Kasumi-1 (cell line): Measurements from ENCODE around the gene MIPEP.
"Not testable (repeated sequence)": the region's sequence is repeated elsewhere in the genome, so short reads cannot be mapped to it uniquely, and the experiment has no call there.

Experiments
- DNase-seq, 2 experiments: peaks; one replicate each; lab custom pipeline; 2025; lab: John Stamatoyannopoulos, UW

The MIPEP gene

DNA sequence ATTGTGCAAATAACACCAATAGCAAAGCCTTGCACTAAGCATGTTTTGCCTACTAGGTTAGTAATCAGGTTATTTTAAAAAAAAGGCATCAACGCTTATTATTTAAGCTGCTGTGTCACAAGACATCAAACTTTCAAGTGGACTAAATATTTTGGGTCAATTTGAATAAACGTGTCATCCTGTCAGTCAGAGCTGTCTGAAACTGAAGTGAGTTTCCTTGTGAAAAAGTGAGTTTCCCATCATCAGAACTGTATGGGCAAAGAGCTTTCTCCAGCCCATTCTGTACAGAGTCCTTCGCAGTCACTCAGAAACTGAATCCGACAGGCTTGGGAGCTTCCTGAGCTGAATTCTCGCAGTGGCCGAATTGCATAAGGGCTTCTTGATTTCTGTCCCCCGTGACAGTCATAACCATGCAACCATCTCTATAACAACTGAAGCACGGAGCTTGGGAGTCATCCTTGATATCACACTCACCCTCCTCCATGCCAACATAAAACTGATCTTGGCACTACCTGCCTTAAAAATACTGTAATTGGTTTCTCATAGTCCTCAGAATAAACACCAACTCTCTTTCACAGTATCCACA is 139.8 kb downstream of the MIPEP start:
- no peak for DNase-seq

DNA sequence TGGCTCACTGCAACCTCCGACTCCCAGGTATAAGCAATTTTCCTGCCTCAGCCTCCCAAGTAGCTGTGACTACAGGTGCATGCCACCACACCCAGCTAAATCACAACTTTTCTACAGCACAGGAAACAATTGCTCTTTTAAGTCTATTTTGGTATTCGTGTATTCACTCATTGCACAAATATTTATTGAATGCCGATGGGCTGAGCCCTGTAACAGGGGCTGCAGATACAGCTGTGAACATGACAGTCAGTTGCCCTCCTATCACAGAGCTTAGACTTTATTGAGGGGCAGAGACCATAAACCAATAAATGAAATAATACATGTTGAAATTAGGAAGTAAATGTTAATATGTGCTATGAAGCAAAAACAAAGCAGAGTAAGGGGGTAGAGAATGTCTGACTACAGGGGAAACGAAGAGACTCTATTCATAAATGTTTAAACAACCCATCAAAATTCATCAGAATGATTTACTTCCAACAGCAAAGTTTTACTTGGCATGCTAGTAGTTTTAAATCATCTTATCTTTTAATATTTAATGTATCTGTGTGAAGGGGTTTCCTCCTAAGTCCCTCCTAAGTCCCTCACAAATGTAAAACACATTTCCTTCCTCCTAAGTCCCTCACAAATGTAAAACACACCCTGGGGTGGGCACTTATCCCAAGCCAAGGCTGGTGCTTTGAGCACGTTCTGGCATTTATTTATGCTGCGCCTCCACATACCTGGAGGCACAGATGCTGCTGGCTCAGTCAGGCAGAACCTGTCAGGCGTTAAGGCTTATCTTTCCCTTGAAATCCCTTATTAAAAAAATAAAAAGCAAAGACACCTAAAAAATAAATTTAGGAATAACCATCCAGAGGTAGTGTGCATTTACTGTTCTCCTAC is 140.8 kb downstream of the MIPEP start:
- no peak for DNase-seq

DNA sequence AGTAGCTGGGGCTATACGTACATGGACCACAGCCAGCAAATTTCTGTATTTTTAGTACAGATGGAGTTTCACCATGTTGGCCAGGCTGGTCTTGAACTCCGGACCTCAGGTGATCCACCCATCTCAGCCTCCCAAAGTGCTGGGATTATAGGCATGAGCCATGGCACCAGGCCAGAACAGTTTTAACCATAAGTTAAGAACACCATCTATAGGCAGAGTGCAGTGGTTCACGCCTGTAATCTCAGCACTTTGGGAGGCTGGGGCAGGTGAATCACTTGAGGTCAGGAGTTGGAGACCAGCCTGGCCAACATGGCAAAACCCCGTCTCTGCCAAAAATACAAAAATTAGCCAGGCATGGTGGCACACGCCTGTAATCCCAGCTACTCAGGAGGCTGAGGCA is 143.1 kb downstream of the MIPEP start:
- not testable (repeated sequence) for DNase-seq

DNA sequence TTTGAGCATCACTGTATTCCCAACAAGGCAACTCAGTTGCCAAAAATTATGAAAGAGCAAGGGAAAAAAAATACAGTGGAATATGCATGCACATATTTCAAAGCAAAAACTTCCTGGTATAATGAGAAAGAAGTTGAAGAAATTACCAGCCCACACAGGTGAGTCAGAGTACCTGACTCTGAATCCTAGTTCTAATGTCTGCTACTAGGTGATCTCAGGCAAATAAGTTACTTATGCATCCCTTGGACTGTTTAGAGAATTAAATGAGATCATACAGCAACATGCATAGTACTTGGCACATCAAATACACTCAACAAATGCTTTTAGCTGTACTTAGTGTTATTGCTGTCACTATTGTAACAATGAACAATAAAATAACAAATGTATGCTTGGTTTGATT is 144.9 kb downstream of the MIPEP start:
- DNase-seq: no peak

DNA sequence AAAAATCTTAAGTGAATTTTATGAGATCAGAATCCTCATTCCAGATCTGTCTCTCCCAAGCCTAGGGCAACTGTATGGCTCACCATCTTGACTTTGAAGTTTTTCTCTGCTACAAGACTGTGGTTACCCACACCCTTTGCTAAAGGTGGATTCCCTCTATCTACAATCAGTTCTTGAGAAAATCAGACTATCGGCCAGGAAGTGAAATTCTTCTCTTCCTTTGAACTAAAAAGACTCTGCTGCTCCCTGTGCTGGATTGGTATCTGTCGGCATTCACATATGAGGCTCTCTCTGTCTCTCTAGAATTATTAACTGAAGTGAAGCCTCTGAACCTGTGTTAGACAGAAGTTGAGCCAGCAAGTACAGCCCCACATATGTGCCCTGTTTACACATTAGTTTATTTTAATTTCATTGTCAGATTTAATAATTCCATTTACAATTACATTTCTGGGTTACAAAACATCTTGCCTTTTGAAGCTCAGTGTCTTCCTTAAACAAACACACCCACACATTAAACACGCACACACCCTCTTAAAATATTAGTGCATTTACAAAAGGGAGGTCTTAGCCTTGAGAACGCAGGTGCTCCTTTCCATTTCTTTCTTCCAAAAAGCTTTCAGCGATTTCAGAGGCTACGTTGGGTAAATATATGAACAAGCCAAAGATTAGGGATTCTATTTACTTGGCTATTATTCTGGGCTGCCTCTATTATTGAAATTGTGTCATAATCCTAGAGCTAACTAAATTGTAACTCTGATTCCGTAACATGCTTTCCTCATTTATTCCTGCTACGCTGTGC is 145.7 kb downstream of the MIPEP start:
- DNase-seq: no peak

- DNase-seq: no peak
These were observed 147.2 kb downstream of the MIPEP start for GRCh38 chr13:23741879-23742510.

DNA sequence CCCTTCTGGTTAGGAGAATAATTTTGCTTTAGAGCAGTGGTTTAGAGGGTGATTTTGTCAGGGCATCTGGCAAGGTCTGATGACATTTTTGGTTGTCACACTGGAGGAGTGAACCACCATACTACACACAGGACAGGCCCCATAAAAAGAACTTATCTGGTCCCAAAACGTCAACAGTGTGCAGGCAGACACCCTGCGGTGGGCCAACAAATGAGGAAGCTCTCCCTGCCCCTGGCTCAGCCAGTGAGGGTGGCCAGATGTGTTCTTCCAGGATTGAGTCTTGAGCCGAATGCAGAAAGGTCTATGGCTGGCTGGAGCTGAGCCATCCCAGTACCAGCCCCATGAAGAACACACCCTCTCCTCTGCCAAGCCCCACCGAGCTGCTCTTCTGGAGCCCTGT is 149.2 kb downstream of the MIPEP start:
- no peak for DNase-seq

DNA sequence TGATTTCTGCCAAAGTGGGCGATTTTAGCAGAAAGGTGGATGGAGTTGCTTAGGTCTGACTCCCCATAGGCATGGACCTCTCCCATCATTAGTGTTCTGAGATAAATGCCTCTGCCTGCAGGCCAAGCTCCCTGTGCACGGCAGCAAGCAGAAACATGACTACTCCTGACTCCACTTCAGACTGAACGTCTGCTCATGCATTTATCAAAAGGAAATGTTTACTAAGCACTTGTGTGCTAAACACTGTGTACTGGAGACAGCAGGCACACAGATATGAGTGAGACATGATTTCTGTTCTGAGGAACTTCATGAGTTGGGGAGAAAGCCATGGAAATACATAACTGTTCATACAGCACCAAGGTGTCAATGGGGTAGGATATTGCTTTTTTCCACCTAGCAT is 149.6 kb downstream of the MIPEP start:
- DNase-seq: no peak

- no peak for DNase-seq
These were observed 152.7 kb downstream of the MIPEP start for GRCh38 chr13:23736541-23736940.

DNA sequence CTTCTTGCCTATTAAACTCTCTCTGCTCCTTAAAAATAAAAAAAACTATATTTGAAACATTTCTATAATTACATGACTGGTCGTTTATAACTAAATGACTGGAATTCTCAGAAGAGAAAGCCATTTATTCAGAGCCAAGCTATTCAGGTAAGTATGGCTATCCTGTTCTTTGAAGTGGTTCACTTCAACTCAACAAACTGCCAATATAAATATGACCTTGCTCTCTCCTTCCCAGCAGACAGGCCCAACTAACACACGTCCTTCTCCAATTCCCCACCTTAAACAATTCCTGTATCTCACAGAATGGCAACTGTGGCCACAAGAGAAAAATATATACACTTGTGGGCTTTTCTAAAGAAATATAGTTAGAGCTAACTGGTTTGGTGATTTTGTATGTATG is 153.9 kb downstream of the MIPEP start:
- DNase-seq: no peak

DNA sequence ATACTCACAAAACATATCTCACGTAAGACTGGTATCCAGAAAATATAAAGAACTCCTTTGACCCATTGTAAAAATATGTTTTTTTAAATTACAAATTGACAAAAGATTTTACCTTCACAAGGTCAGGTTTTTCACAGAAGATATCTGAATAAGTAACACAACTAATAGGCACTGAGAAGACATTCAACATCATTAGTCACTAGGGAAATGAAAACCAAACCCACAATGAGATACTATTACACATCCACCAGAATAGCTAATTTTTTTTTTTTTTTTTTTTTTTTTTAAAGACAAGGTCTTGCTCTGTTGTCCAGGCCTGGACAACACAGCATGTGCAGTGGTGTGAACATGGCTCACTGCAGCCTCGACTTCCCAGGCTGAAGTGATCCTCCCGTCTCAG is 157.5 kb downstream of the MIPEP start:
- no peak for DNase-seq

DNA sequence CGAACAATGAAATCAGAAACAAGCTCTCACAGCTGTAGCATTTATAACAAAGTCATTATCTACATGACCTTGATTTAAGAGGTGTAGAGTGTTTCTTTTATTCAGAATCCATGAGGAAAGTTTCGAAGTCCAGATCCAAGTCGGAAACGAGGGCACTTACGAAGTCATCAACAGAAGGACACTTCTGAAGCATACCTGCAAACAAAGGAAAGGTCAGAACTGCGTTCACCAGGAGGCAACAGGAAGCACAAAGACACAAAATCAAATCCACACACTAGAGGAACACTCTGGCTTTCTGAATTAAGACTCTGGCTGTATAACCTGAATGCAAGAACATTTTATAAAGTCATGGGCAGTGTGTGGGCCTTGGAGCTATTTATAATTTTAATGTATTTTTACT is 158.9 kb downstream of the MIPEP start:
- DNase-seq: no peak

DNA sequence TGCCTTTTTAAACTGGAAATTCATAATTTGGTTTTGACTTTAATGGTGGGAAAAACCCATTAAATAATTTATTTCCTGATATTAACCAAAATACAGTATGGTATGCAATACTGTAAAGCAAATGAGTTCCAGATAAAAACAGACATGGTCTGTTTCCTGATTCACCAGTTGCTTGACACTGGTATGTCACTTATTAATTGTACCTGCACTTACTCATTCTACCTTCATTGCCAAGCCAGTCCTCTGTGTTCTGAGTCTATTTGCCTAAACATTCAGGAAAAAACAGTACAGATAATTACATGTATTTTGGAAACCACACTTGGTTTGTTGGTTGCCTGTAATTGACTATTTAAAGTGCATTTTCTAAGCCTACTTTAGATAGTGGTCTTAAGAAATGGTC is 159.7 kb downstream of the MIPEP start:
- DNase-seq: no peak

DNA sequence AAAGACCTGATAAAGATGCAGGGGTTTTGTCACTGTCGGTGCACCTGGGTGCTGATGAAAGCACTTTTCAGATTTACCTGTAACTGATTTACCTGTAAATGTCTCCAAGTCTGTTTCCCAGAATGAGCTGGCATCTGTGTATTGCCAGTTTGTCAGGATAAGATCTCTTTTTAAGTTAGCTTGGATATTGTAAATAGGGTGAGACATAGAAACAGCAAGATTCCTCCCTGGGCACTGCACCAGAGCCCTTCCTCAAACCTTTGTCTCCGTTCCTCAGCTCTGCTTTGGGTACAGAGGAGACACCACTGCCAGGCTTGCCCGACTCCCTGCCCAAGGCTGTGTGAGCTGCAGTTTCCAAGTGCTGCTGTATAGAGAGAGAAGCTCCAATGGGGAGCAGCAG is 160.4 kb downstream of the MIPEP start:
- no peak for DNase-seq

DNA sequence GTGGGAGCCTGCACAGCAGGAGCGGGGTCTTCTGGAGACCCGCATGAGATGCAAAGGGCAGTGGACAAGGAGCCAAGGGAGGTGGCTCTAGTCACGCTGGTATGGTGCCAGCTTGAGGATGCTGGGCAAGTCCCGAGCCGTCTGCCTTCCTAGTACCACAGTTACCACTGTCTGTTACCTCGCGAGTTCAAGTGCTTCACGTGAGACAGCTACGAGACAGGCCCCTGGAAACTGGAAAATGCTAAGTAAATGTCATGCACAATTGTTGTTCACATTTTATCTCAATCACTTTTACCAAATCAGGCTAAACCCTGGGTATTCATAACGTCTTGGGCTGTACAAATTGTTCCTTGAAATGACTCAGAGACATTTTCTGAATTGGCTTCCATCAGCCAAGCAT is 163.3 kb downstream of the MIPEP start:
- DNase-seq: no peak

- DNase-seq: no peak
These were observed 164.8 kb downstream of the MIPEP start for GRCh38 chr13:23724196-23724970.

- no peak for DNase-seq
These were observed 165.7 kb downstream of the MIPEP start for GRCh38 chr13:23723471-23723870.

GRCh38 chr13:23722726-23723453 is 166.3 kb downstream of the MIPEP start:
- no peak for DNase-seq

GRCh38 chr13:23718996-23719395 is 170.2 kb downstream of the MIPEP start:
- no peak for DNase-seq

GRCh38 chr13:23716401-23716800 is 172.8 kb downstream of the MIPEP start:
- DNase-seq: no peak

DNA sequence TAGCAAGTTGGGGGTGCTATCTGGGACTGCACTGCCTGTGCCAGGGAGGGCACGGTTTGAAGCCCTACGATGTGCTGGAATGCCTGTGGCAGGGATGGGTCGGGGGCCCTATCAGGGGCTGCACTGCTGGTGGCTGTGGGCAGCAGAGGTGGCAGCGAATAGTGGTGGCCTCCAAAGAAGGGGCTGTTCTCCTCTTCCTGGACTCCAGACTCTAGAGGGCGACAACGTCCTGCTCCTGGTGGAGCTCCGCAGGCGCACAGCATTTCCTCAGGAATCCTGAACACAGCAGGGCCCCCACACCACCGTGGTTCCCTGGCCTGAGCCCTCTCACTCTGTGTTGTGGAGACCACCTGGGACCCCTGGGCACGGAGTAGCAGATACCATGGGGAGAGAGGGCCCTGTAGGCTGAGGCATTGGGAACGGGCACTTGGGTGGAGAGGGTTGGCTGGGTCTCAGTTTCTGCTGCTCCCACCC is 173.4 kb downstream of the MIPEP start:
- no peak for DNase-seq
